PFSK-1 (cell line): Measurements from ENCODE around the gene CYB5B.

ENCODE experiments used
- FOXP2 ChIP-seq: optimal IDR thresholded peaks from 2 replicates; pipeline ENCODE3; 2011; ENCODE audit warnings: borderline replicate concordance, control low read depth, inconsistent platforms; ENCODE audit not compliant: insufficient read depth; ENCODE audit errors: extremely low read length, extremely low read depth
- POLR2AphosphoS5 ChIP-seq: IDR thresholded peaks from 2 replicates; pipeline ENCODE4 v1.6.1; 2012; ENCODE audit warnings: low read depth, mild to moderate bottlenecking, control low read depth, low read length, moderate library complexity
- REST ChIP-seq, 2 experiments: IDR thresholded peaks; 2 replicates each; pipeline versions ENCODE4 v1.6.1 to v1.8.0; 2011 to 2012; ENCODE audit warnings: low read depth in 2 of 2, low read length in 2 of 2, control low read depth in 1 of 2, inconsistent platforms in 1 of 2, mild to moderate bottlenecking in 1 of 2, moderate library complexity in 1 of 2; ENCODE audit not compliant: insufficient read depth in 1 of 2
- SIN3A ChIP-seq: IDR thresholded peaks from 2 replicates; pipeline ENCODE4 v1.6.1; 2012; ENCODE audit warnings: mild to moderate bottlenecking, low read length, moderate library complexity, borderline replicate concordance; ENCODE audit not compliant: insufficient read depth
- TAF1 ChIP-seq: IDR thresholded peaks from 2 replicates; pipeline ENCODE4 v1.6.1; 2012; ENCODE audit warnings: low read length, control low read depth, borderline replicate concordance; ENCODE audit not compliant: insufficient read depth

The CYB5B gene

GRCh38 chr16:69511651-69512050 lies 87.2 kb downstream of the CYB5B start:
- TF ChIP-seq SIN3A: no peak
- TF ChIP-seq FOXP2: no peak
- TF ChIP-seq POLR2AphosphoS5: no peak
- no peak for TF ChIP-seq TAF1
- TF ChIP-seq REST (IDR thresholded peaks at IDR 0.05; ENCODE audit: insufficient read depth in 1 of 2, low read depth in 2 of 2, low read length in 2 of 2): no peak

GRCh38 chr16:69513180-69513966 lies 89.0 kb downstream of the CYB5B start:
- TF ChIP-seq POLR2AphosphoS5 (no peak), SIN3A (no peak), FOXP2 (no peak), TAF1 (no peak), REST (IDR thresholded peaks at IDR 0.05; ENCODE audit: insufficient read depth in 1 of 2, low read depth in 2 of 2, low read length in 2 of 2) (no peak)

- no peak for TF ChIP-seq TAF1
- no peak for TF ChIP-seq REST (IDR thresholded peaks at IDR 0.05; ENCODE audit: insufficient read depth in 1 of 2, low read depth in 2 of 2, low read length in 2 of 2)
- no peak for TF ChIP-seq FOXP2
- TF ChIP-seq SIN3A: no peak
- TF ChIP-seq POLR2AphosphoS5: no peak
These were observed 89.9 kb downstream of the CYB5B start for GRCh38 chr16:69514356-69514755.
